Measurements from ENCODE around the gene BDKRB1. TPM values are rescaled to one million over a fixed set of nuclear protein-coding genes. Genes with fewer than 3 reads are reported as not detected.
"Not testable (repeated sequence)": the region's sequence is repeated elsewhere in the genome, so short reads cannot be mapped to it uniquely, and the experiment has no call there.

BDKRB1 gene
- total RNA-seq, 2 donors from 2014 or later: 0.24 to 0.56 TPM

DNA sequence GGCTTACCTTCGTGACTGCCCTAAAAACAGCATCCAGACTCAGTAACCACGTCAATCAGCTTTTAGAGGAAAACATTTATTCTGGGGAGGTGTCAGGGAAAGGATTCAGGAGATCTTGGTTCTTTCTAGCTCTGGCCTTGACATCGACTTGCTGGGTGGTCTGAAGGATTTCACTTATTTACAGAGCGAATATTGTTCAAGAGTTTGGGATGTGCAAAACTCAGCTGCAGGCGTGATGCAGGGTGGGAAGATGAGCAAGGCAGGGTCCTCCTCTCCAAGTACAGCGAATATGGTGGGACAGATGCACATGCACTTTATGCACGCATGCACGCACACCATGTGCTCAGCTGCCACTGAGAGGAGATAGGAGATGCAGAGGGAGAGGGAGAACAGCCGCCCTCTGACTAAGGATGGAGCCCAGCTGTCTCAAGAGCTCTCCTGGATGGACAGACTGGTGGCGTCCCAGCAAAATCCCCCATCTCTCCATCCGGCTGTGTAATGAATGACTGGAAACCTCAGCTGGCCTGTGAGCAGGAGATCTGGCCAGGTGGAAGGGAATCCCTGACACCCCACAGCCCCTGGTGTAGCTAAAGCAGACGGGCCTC is 24.4 kb upstream of the BDKRB1 start:
- intact Hi-C loops (cut with DNase I): no loop called here
- DNase-seq (ENCODE audit: low spot score): no peak

- intact Hi-C loops (cut with DNase I): no loop called here
- peak; percentile 1 for DNase-seq (ENCODE audit: low spot score)
Measured at GRCh38 chr14:96232506-96232905, 23.5 kb upstream of the BDKRB1 start.

DNA sequence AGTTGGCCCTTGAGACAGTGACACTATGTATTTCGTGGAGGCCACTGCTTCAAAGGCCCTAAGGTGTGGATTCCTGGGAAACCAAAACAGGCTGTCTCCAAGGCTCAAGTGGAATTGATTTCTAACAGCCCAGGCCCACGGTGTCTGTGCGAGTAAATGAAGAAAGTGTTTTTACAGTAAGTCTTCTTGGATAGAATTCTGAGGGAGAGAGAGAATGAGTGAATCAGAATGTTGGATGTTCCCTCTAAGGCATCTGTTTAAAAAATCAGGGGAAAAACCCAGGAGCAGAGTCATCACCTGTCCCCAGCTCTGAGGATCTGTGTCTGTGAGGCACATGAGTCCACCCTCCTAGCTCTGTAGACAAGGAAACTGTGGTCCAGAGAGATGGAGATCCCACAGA is 22.3 kb upstream of the BDKRB1 start:
- intact Hi-C loops (cut with DNase I): no loop called here
- DNase-seq (ENCODE audit: low spot score): peak; percentile 48

GRCh38 chr14:96235426-96235825 is 20.6 kb upstream of the BDKRB1 start:
- intact Hi-C loops (cut with DNase I): no loop called here
- peak; percentile 22 for DNase-seq (ENCODE audit: low spot score)

DNA sequence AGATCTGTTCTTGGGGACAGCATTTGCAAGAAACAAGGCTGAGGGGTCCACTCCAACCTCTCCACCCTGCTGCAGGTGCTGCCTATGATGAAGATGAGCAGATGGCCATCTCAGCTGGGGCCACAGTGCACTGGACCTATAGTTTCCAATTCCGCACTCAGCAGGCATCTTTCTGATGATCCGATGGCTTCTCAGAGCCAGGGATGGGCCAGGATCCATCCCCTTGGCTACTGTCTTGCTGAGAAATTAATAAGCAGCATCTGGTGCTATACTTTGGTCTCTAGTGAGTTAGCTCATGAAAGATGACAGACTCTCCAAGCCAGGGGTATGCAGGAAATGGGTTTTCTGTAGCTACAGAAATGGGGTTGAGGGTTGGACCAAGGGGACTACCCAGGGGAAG is 18.4 kb upstream of the BDKRB1 start:
- peak; percentile 23 for DNase-seq (ENCODE audit: low spot score)
- intact Hi-C loops (cut with DNase I): no loop called here

- intact Hi-C loops (cut with DNase I): no loop called here
- DNase-seq (ENCODE audit: low spot score): peak; percentile 50
Measured at GRCh38 chr14:96238676-96239265, 17.2 kb upstream of the BDKRB1 start.

DNA sequence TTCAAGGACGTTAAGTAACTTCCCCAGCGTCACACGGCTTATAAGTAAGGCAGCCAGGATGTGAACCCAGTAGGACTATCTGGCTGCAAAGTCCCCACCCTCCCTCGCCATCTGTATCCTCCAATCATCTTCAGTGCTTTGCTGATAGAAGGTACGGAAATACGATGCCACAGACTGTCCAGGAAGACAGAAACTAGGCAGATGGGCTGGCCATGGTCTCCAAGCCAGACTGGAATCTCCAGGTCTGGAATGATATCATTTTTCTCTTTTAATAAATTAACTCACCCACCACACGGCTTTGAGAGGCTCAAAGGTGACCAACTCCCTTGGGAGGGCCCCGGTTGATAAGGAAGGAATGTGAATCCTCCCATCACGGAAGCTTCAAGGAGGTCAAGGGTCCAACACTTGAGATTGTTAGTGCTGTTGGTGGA is 16.3 kb upstream of the BDKRB1 start:
- DNase-seq (ENCODE audit: low spot score): peak; percentile 8
- intact Hi-C loops (cut with DNase I): no loop called here

GRCh38 chr14:96240641-96241040 is 15.4 kb upstream of the BDKRB1 start:
- intact Hi-C loops (cut with DNase I): no loop called here
- DNase-seq (ENCODE audit: low spot score): peak; percentile 70

GRCh38 chr14:96242126-96242525 is 13.9 kb upstream of the BDKRB1 start:
- intact Hi-C loops (cut with DNase I): no loop called here
- DNase-seq (ENCODE audit: low spot score): peak; percentile 24

GRCh38 chr14:96243785-96244184 is 12.2 kb upstream of the BDKRB1 start:
- intact Hi-C loops (cut with DNase I): no loop called here
- DNase-seq (ENCODE audit: low spot score): peak; percentile 19

- DNase-seq (ENCODE audit: low spot score); intact Hi-C loops (cut with DNase I): not testable (repeated sequence)
Measured at GRCh38 chr14:96245074-96245473, 10.9 kb upstream of the BDKRB1 start.

GRCh38 chr14:96245710-96246538 is 10.1 kb upstream of the BDKRB1 start:
- peak; percentile 45 for DNase-seq (ENCODE audit: low spot score)
- intact Hi-C loops (cut with DNase I): no loop called here

DNA sequence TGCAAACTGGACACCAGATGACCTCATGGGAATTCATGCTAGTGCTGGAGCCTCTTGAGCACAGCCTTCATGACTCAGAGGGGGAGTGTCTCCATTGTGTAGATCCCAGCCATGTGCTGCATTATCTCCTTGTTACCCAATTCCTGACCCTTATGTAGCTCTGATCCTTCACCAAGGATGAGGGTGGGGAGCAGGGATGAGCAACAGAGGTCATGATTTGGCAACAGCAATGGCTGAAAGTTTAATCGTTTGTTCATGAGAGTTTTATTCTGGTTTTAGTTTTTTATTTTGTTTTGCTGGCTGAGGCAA is 9.5 kb upstream of the BDKRB1 start:
- intact Hi-C loops (cut with DNase I): no loop called here
- no peak for DNase-seq (ENCODE audit: low spot score)

GRCh38 chr14:96247031-96247430 is 9.0 kb upstream of the BDKRB1 start:
- intact Hi-C loops (cut with DNase I): no loop called here

GRCh38 chr14:96249029-96249428 is 7.0 kb upstream of the BDKRB1 start:
- DNase-seq (ENCODE audit: low spot score): peak; percentile 83
- intact Hi-C loops (cut with DNase I): no loop called here

More at GRCh38 chr14:96247031-96247430, 9.0 kb upstream of the BDKRB1 start:
- DNase-seq (ENCODE audit: low spot score): no peak

DNA sequence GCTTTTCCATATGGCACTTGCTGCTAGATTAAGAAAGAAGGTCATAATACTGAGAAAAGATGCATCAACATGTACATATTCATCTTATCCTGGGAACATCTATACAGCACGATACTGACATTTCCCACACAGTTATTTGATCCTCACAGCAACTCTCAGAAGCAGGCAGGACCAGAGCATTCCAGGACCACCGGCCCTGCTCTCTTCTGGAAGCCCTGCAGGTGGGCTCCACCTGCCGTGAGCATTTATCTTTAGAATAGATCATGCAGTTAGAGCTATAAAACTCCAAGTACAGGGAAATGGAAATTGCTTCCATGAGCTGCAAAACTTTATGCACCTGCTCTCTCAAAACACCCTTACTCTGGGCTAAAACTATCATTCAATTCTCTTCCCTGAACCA is 5.5 kb upstream of the BDKRB1 start:
- intact Hi-C loops (cut with DNase I): no loop called here
- DNase-seq (ENCODE audit: low spot score): peak; percentile 8

DNA sequence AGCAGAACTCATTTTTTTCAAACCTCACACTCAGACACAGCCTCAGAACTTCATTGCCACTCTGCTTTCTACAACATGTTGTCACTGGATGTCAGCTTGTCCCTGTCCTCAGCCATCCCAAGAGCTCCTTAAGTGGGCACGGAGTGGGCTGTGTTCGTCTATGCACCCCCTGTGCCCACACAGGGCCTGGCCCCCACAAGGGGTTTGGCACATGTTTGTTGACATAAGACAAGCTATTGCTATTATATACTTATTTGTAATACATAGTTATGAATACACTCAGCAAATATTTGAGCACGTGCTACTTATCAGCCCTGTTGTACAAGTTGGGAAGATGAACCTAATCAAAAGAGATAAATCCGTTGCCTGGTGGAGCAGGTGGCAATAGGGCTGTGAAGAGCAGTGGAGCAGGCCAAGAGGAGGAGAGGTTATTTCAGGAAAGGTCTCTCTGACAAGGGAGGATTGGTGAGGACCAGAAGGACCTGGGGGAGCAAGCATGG is 4.3 kb upstream of the BDKRB1 start:
- intact Hi-C loops (cut with DNase I): no loop called here
- DNase-seq (ENCODE audit: low spot score): peak; percentile 53

DNA sequence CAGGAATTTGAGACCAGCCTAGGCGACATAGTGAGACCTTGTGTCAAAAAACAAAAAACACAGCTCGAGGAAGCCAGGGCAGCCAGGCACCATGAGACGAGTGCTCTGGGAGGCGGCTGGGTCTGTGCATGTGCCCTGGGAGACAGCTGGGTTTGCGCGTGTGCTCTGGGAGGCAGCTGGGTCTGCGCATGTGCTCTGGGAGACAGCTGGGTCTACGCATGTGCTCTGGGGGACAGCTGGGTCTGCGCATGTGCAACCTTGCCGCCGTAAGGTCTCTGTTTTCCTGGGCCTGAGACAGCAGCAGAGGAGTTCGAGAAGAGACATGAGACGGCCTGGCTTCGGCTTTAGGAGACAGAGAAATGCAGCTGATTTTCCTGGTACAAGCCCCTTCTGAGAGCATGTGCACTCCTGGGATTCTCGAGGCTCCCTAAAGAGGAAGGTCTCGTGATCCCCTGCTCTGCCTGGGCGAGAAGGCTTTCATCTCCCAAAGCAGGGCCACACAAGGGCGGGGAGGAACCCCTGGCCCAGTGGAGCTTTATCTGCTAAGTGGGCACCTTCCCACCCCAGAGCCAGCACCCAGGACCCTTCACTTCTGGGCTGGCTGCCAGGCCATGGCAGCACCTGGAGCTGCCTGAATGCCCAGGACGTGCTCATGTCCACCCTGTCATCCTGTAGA is 3.5 kb upstream of the BDKRB1 start:
- no peak for DNase-seq (ENCODE audit: low spot score)
- intact Hi-C loops (cut with DNase I): no loop called here

DNA sequence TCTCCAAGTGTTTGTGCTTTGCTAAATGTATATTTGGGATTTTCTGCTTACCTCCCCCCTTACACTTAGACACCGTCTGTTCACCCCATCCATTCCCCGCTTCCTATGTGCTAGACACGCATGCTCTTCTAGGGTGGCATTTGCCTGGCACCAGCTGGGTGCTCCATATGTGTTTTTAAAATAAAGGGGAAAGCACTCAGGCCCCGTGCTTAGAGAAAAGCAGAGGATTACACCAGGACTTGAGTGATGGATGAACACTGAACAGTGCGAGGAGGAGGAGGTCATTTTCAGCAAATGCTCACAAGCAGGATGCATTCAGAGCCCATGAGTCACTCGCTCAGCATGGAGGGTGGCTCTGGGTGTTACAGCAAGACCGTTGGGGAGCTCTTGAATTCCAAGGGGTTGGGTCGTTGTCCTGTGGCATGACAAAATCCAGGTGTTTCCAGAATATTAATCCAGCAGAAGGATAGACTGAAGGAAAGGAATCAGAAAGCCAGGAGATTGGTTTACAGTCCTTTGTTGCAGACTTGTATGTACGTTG is 2.9 kb upstream of the BDKRB1 start:
- no peak for DNase-seq (ENCODE audit: low spot score)

DNA sequence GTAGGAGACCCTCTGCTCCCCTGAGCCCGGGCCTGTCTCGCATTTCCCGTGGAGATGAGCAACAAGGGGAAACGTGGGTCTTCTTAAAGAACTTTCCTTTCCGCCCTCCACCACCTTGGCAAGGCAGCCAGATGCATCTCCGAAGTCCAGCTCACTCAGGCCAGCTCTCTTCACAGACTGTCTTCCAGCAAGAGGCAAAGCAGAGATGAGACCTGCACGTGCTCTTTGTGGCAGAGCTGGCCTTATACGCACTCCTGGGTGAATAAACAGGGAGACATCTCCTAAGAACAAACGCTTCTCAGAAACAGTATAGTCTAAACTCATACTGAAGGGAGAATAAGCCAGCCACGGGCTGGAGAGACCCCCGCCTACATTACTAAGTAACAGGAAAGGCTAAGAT is 1.3 kb upstream of the BDKRB1 start:
- intact Hi-C loops (cut with DNase I): loop anchor here in 1 of 2 donors (5.0 kb wide), 1 partner anchor 1472 kb away; no protein-coding TSS in a partner anchor
- no peak for DNase-seq (ENCODE audit: low spot score)

More for the DNA sequence above, 2.9 kb upstream of the BDKRB1 start:
- intact Hi-C loops (cut with DNase I): no loop called here

Data from posterior vena cava (tissue), 2 donors.